Measurements from ENCODE around the gene SZRD1.
"Not testable (repeated sequence)": the region's sequence is repeated elsewhere in the genome, so short reads cannot be mapped to it uniquely, and the experiment has no call there.

The SZRD1 gene

GRCh38 chr1:16366722-16367257 is at the start of gene SZRD1:
Gene SZRD1 (plus strand): TSS chr1:16367242. CDS start chr1:16367258, 16 bp downstream.
- DNase-seq (ENCODE audit: low read depth in 2 of 2), result peak; percentile 86 to 90

- DNase-seq (ENCODE audit: low read depth in 2 of 2), result no peak
These were observed 48.5 kb upstream of the SZRD1 start for GRCh38 chr1:16318555-16318954.

GRCh38 chr1:16321176-16321867 is 45.7 kb upstream of the SZRD1 start:
- no peak for DNase-seq (ENCODE audit: low read depth in 2 of 2)

- no peak for DNase-seq (ENCODE audit: low read depth in 2 of 2)
These were observed 42.6 kb upstream of the SZRD1 start for GRCh38 chr1:16324456-16324890.

GRCh38 chr1:16326833-16327404 is 40.1 kb upstream of the SZRD1 start:
- DNase-seq (ENCODE audit: low read depth in 2 of 2), result no peak

- DNase-seq (ENCODE audit: low read depth in 2 of 2), result no peak
These were observed 32.2 kb upstream of the SZRD1 start for GRCh38 chr1:16334655-16335340.

GRCh38 chr1:16338961-16339360 is 28.1 kb upstream of the SZRD1 start:
- DNase-seq (ENCODE audit: low read depth in 2 of 2), result no peak

- DNase-seq (ENCODE audit: low read depth in 2 of 2), result no peak
These were observed 26.4 kb upstream of the SZRD1 start for GRCh38 chr1:16340673-16341072.

GRCh38 chr1:16342331-16343062 is 24.5 kb upstream of the SZRD1 start:
- DNase-seq (ENCODE audit: low read depth in 2 of 2), result no peak

- DNase-seq (ENCODE audit: low read depth in 2 of 2), result not testable (repeated sequence)
These were observed 23.8 kb upstream of the SZRD1 start for GRCh38 chr1:16343276-16343675.

GRCh38 chr1:16348414-16349182 is 18.4 kb upstream of the SZRD1 start:
- DNase-seq (ENCODE audit: low read depth in 2 of 2), result no peak

- no peak for DNase-seq (ENCODE audit: low read depth in 2 of 2)
These were observed 17.1 kb upstream of the SZRD1 start for GRCh38 chr1:16349847-16350406.

GRCh38 chr1:16351456-16351993 is 15.5 kb upstream of the SZRD1 start:
- no peak for DNase-seq (ENCODE audit: low read depth in 2 of 2)

GRCh38 chr1:16351994-16352841 is 14.8 kb upstream of the SZRD1 start, which contains the start of gene FBXO42:
Gene FBXO42 (minus strand): TSS chr1:16352480. CDS start chr1:16315418, 37,062 bp downstream.
- peak; percentile 87 for DNase-seq (ENCODE audit: low read depth in 2 of 2)

GRCh38 chr1:16352842-16353535 is 14.1 kb upstream of the SZRD1 start:
- no peak for DNase-seq (ENCODE audit: low read depth in 2 of 2)

GRCh38 chr1:16354619-16355018 is 12.4 kb upstream of the SZRD1 start:
- no peak for DNase-seq (ENCODE audit: low read depth in 2 of 2)

- DNase-seq (ENCODE audit: low read depth in 2 of 2), result no peak
These were observed 10.2 kb upstream of the SZRD1 start for GRCh38 chr1:16356867-16357266.

GRCh38 chr1:16365146-16365498 is 1.9 kb upstream of the SZRD1 start:
- DNase-seq (ENCODE audit: low read depth in 2 of 2), result not testable (repeated sequence)
